RWPE1 (cell line): ENCODE results near the gene RYR1.
"Not testable (repeated sequence)": the region's sequence is repeated elsewhere in the genome, so short reads cannot be mapped to it uniquely, and the experiment has no call there.

Experiments
- CTCF ChIA-PET: fragments of 350-600 bp; sonication (Branson Sonifier 250); formaldehyde crosslinking; extraction: SDS; loops from one replicate; lab custom pipeline; 2021; lab: Yijun Ruan, JAX
- POLR2A ChIA-PET: fragments of 400-600 bp; formaldehyde crosslinking; extraction: SDS; loops from one replicate; lab custom pipeline; 2020; ENCODE audit warnings: antibody characterized with exemption; ENCODE audit not compliant: low non-redundant PET; lab: Yijun Ruan, JAX
- DNase-seq: peaks from one replicate; pipeline ENCODE4 v3.0.0; 2012; ENCODE audit warnings: low spot score
- H3K27ac ChIP-seq: fragments of 450-650 bp; 2 replicates; pipeline ENCODE4 v1.5.1; 2017
- TF ChIP-seq, protein P1 (sequence below): fragments of 450-650 bp; conservative IDR thresholded peaks from 2 replicates; pipeline ENCODE4 v1.5.1; 2017; ENCODE audit warnings: low read depth, mild to moderate bottlenecking

The RYR1 gene

DNA sequence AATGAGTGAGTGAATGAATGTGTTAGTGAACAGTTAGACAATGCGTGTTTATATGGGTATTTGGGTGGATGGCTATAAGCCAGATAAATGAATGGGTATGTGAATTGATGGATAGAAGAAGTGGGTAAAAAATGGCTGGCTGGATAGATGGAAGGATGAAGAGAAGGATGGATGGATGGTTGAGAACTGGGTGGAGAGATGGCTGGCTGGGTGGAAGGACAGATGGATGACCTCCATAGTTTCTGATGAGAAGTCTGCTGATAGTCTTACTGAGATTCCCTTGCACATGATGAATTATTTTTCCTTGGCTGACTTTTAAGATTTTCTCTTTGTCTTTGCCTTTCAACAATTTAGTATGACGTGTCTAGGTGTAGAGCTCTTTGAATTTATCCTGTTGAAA lies 57.4 kb downstream of the RYR1 start:
- TF ChIP-seq, protein P1, sequence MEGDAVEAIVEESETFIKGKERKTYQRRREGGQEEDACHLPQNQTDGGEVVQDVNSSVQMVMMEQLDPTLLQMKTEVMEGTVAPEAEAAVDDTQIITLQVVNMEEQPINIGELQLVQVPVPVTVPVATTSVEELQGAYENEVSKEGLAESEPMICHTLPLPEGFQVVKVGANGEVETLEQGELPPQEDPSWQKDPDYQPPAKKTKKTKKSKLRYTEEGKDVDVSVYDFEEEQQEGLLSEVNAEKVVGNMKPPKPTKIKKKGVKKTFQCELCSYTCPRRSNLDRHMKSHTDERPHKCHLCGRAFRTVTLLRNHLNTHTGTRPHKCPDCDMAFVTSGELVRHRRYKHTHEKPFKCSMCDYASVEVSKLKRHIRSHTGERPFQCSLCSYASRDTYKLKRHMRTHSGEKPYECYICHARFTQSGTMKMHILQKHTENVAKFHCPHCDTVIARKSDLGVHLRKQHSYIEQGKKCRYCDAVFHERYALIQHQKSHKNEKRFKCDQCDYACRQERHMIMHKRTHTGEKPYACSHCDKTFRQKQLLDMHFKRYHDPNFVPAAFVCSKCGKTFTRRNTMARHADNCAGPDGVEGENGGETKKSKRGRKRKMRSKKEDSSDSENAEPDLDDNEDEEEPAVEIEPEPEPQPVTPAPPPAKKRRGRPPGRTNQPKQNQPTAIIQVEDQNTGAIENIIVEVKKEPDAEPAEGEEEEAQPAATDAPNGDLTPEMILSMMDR, result no peak
- ChIA-PET POLR2A (no interaction called here), CTCF (no interaction called here)
- DNase-seq, result no peak
- no peak overlapping the region for H3K27ac ChIP-seq

DNA sequence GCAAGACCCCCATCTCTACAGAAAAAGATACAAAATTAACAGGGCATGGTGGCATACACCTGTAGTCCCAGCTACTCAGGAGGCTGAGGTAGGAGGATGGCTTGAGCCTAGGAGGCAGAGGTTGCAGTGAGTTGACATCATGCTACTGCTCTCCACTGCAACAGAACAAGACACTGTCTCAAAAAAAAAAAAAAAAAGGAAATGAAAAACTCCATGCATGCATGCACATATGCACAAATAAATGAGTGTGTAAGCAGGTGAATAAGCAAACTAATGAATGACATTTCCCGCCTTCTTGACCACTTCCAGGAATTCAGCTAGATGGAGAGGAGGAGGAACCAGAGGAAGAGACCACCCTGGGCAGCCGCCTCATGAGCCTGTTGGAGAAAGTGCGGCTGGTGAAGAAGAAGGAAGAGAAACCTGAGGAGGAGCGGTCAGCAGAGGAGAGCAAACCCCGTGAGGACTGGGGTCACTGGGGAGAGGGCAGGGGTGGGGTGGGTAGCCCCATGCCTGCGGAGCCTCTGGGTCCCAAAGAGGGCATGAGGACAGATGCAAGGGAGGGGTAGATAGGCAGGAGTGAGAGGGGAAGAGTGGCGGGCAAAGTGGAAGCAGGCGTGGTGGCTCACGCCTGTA lies 58.8 kb downstream of the RYR1 start:
- TF ChIP-seq, protein P1, result no peak
- CTCF ChIA-PET, result interaction anchor here (0.6 kb wide), 2 partner anchors 15 to 56 kb away, joined by 3 to 5 read pairs; no protein-coding TSS in a partner anchor
- no peak for DNase-seq
- POLR2A ChIA-PET, result interaction anchor here (0.7 kb wide), 1 partner anchor 52 kb away, joined by 4 read pairs; no protein-coding TSS in a partner anchor
- H3K27ac ChIP-seq, result no peak overlapping the region

DNA sequence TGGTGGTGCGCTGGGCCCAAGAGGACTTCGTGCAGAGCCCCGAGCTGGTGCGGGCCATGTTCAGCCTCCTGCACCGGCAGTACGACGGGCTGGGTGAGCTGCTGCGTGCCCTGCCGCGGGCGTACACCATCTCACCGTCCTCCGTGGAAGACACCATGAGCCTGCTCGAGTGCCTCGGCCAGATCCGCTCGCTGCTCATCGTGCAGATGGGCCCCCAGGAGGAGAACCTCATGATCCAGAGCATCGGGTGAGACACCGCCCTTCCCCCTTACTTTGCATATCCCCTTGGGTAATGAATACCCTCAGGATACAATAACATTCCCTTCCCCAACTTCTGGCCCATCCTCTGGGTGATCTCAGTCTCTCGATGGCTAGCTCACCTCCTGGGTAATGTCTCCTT lies 60.9 kb downstream of the RYR1 start:
- no peak overlapping the region for H3K27ac ChIP-seq
- TF ChIP-seq, protein P1, result no peak
- ChIA-PET CTCF (no interaction called here), POLR2A (no interaction called here)
- no peak for DNase-seq

DNA sequence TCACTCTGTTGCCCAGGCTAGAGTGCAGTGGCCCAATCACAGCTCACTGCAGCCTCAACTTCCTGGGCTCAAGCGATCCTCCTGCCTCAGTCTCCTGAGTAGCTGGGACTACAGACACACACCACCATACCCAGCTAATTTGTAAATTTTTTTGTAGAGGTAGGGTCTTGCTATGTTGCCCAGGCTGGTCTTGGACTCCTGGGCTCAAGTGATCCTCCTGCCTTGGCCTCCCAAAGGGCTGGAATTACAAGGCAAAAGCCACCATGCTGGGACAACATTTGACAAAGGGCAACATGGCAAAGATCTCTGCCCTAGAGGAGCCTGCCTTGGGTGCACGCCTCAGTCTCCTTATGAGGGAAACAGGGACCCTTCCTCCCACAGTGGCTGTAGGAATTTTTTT lies 61.9 kb downstream of the RYR1 start:
- DNase-seq, CTCF ChIA-PET, H3K27ac ChIP-seq: not testable (repeated sequence)
- POLR2A ChIA-PET, result interaction anchor here (0.6 kb wide), 1 partner anchor 116 kb away, joined by 3 read pairs; no protein-coding TSS in a partner anchor

DNA sequence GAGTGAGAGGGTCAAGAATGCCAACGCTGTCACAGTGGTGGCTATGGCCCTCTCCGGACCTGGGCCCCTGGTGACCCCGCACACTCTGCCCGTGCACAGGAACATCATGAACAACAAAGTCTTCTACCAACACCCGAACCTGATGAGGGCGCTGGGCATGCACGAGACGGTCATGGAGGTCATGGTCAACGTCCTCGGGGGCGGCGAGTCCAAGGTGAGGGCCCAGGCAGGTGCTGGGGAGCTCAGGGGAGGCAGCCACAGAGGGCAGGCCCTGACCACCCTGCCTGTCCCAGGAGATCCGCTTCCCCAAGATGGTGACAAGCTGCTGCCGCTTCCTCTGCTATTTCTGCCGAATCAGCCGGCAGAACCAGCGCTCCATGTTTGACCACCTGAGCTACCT lies 62.6 kb downstream of the RYR1 start:
- POLR2A ChIA-PET, result no interaction called here
- CTCF ChIA-PET, result no interaction called here
- TF ChIP-seq, protein P1, result no peak
- H3K27ac ChIP-seq, result no peak overlapping the region
- no peak for DNase-seq

DNA sequence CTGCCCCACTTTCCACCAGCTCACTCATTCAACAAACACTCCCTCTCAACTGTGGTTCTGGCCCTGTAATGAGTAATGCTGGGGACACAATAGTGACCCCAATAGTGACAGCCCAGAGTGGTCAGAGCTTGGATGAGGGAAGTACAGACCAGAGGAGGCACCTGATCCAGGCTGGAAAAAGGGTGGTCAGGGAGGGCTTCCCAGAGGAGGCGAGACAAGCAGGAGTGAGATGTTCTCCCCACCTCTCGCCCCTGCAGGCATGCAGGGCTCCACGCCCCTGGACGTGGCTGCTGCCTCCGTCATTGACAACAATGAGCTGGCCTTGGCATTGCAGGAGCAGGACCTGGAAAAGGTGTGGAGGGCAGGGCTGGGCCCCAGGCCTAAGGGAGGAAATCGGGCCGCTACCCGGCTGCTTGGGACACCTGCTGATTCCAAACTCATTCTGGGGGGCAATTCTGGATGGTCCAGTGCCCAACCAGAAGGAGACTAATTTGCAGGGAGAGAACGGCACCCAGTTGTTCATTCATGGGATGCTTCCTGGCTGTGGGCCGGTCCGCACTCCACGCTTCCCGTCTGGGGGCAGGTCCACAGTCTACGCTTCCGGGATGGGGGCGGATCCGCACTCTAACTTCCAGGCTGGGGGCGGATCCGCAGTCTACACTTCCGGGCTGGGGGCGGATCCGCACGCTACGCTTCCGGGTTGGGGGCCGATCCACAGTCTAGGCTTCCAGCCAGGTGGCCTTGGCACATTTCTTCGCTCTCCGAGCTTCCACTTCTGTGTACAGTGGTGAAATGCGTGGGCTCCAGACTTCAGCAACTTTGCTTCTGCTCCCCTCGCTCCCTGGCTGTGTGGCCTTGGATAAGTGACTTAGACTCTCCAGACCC lies 63.4 kb downstream of the RYR1 start:
- no peak overlapping the region for H3K27ac ChIP-seq
- no peak for DNase-seq
- ChIA-PET CTCF (interaction anchor here (0.5 to 0.7 kb wide), 3 partner anchors 17 to 465 kb away, joined by 3 to 6 read pairs (median 4); no protein-coding TSS in a partner anchor), POLR2A (no interaction called here)
- TF ChIP-seq, protein P1, result no peak
